SH-SY5Y (cell line): Measurements from ENCODE around the gene RXRA.

Source experiments
- GATA2 ChIP-seq: IDR thresholded peaks from 2 replicates; pipeline ENCODE4 v1.6.1; 2011; ENCODE audit warnings: mild to moderate bottlenecking, low read depth, low read length
- GATA3 ChIP-seq: IDR thresholded peaks from 2 replicates; pipeline ENCODE4 v1.6.1; 2011; ENCODE audit warnings: low read depth, mild to moderate bottlenecking, low read length, moderate library complexity

DNA sequence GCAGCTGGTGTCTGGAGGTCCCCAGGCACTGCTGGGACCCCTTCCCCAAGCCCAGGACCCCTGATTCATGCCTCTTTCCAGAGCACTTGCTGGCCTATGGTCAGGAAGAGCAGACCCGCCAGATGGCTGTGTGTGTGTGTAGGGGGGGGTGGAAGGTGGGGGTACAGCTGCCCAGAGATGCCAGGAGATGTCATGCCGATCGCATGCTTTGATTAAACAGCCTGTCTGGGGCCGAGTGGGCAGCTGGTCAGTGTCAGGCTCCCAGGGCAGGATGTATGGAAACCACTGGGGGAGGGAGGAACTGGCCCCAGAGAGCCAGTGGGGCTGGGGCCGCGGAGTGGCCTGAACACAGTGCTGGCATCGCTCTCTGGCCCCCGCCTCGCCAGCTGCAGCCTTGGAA is 23.7 kb downstream of the RXRA start:
- no peak for TF ChIP-seq GATA3
- peak; percentile 99 for TF ChIP-seq GATA2
